Testis (tissue), 3 donors: ENCODE results near the gene CALHM1. TPM values are rescaled to one million over a fixed set of nuclear protein-coding genes. Genes with fewer than 3 reads are reported as not detected.

Source experiments
- DNase-seq: peaks from one replicate; pipeline ENCODE4 v3.0.0-alpha.2; 2019
- H3K27ac ChIP-seq, 2 donors: fragments of 200-600 bp; sonication (generic); one replicate each; pipeline ENCODE4 v1.5.1; 2019
- H3K27me3 ChIP-seq: fragments of 200-600 bp; sonication (generic); one replicate; pipeline ENCODE4 v1.5.1; 2019
- H3K36me3 ChIP-seq: fragments of 200-600 bp; sonication (generic); one replicate; pipeline ENCODE4 v1.5.1; 2017; ENCODE audit warnings: low read depth; ENCODE audit errors: missing control alignments
- H3K4me1 ChIP-seq: fragments of 200-600 bp; sonication (generic); one replicate; pipeline ENCODE4 v1.5.1; 2019
- H3K4me3 ChIP-seq, 2 donors: fragments of 200-600 bp; sonication (generic); one replicate each; pipeline ENCODE4 v1.5.1; 2017 to 2019
- H3K9me3 ChIP-seq: fragments of 200-600 bp; sonication (generic); one replicate; pipeline ENCODE4 v1.5.1; 2017
- POLR2A ChIP-seq: fragments of 450-650 bp; IDR thresholded peaks from one replicate; pipeline ENCODE4 v1.6.1; 2017; ENCODE audit warnings: antibody characterized with exemption, mild to moderate bottlenecking, moderate library complexity
- WGBS, 2 donors: methylation state at CpG; one replicate each; pipeline ENCODE4 v1.1.5; 2018; 5-methylcytosine and 5-hydroxymethylcytosine counted together
- intact Hi-C: fragments of 100-400 bp; cut with DNase I; formaldehyde crosslinking; loops from one replicate; pipeline ENCODE4 v1.15.1; 2023; ENCODE audit warnings: low total_unique reads
- polyA plus RNA-seq: library from polyadenylated mRNA; stranded (reverse); fragments of 350-450 nt; fragmentation: Illumina TruSeq; extraction: RNeasy Lipid Tissue Mini Kit (QIAGEN cat#74804); gene quantifications from one replicate; pipeline ENCODE4 v1.2.3, GENCODE V29; 2014; ENCODE audit warnings: low read depth, low replicate concordance; ENCODE audit not compliant: insufficient read depth
- total RNA-seq, 2 donors: library from RNA; depleted of rRNA; stranded (reverse); fragments of >200 nt; gene quantifications; one replicate each; pipeline ENCODE4 v1.2.3, GENCODE V29; 2016
- TF ChIP-seq, protein P1 (sequence below), 3 experiments: fragments of 450-650 bp in 2 of 3; fragments of 200-600 bp in 1 of 3; sonication (generic) in 1 of 3; IDR thresholded peaks; one replicate each; pipeline ENCODE4 v1.5.1; 2016 to 2019; ENCODE audit warnings: antibody characterized with exemption in 3 of 3, mild to moderate bottlenecking in 2 of 3, moderate library complexity in 1 of 3

The CALHM1 gene
- total and polyA plus RNA-seq, 3 donors from 2014 or later, result 0.24 to 0.50 TPM; not detected in 1

DNA sequence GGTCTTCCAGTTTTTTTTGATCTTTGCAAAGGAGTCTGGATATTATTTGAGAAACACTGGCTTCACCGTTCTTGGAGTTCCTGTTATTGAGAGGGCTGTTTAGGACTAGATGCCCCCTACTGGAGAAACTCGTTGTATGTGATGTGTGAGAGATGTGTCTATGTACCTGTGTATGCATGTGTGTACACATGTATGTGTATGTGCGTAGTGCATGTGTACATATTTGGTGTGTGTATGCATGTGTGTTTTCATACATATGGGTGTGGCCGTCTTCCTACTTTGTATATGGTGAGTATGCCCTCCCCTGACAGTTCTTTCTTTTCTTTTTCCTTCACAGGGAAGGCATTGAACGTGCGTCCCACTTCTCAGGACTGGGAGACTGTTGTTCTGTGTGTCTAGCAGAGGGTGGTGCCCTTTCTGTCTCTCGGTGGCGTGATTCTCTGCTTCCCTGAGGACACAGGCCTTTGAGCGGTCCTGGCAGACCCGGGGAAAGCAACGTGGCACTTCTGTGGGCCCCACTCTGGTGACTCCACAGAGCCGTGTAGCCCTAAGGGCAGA lies 23.4 kb upstream of the CALHM1 start:
- WGBS, 2 donors, result 58 to 72% methylated on average over 12 of the region's 12 CpGs
- H3K4me1 ChIP-seq, result peaks cover 18% of the 10 kb centered on the region
- no peaks in the 10 kb centered on the region for H3K27me3 ChIP-seq
- no peaks in the 10 kb centered on the region for H3K9me3 ChIP-seq
- no peak overlapping the region for H3K4me3 ChIP-seq
- H3K27ac ChIP-seq, result no peak overlapping the region
- no peak for TF ChIP-seq POLR2A
- TF ChIP-seq, protein P1, sequence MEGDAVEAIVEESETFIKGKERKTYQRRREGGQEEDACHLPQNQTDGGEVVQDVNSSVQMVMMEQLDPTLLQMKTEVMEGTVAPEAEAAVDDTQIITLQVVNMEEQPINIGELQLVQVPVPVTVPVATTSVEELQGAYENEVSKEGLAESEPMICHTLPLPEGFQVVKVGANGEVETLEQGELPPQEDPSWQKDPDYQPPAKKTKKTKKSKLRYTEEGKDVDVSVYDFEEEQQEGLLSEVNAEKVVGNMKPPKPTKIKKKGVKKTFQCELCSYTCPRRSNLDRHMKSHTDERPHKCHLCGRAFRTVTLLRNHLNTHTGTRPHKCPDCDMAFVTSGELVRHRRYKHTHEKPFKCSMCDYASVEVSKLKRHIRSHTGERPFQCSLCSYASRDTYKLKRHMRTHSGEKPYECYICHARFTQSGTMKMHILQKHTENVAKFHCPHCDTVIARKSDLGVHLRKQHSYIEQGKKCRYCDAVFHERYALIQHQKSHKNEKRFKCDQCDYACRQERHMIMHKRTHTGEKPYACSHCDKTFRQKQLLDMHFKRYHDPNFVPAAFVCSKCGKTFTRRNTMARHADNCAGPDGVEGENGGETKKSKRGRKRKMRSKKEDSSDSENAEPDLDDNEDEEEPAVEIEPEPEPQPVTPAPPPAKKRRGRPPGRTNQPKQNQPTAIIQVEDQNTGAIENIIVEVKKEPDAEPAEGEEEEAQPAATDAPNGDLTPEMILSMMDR (IDR thresholded peaks at IDR 0.05), result peak; percentile 55 to 72 (median 63)
- DNase-seq, result peak; percentile 59
- H3K36me3 ChIP-seq, result no peaks in the 10 kb centered on the region
- intact Hi-C loops, result loop anchor here (2.0 kb wide), 1 partner anchor 65 kb away; no protein-coding TSS in a partner anchor

DNA sequence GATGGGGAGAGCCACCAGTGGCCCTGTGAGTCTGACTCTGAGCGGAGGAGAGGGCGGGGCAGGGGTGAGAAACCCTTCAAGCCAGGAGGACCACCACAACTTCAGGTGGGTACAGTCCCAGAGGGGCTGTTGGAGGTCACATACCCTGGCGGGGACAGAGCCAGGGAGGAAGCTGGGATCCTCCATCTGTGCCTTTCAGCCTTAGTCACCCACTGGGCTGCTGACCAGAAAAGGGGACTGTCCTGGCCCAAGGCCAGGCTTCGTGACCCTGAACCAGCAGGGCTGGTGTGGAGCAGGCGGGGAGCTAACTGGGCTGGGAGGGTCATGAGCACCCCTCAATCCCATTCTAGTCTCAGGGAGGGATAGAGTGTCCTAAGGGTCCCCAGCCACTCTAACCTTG lies 21.8 kb upstream of the CALHM1 start:
- 58 to 64% methylated on average over 5 of the region's 5 CpGs for WGBS, 2 donors
- peaks cover 18% of the 10 kb centered on the region for H3K4me1 ChIP-seq
- H3K9me3 ChIP-seq, result no peaks in the 10 kb centered on the region
- no peaks in the 10 kb centered on the region for H3K36me3 ChIP-seq
- peak overlapping the region in 1 of 2 donors; percentile 59 for H3K27ac ChIP-seq
- H3K4me3 ChIP-seq, result no peak overlapping the region
- intact Hi-C loops, result no loop called here
- TF ChIP-seq POLR2A, result no peak
- TF ChIP-seq, protein P1 (IDR thresholded peaks at IDR 0.05), result no peak
- DNase-seq, result no peak
- no peaks in the 10 kb centered on the region for H3K27me3 ChIP-seq

DNA sequence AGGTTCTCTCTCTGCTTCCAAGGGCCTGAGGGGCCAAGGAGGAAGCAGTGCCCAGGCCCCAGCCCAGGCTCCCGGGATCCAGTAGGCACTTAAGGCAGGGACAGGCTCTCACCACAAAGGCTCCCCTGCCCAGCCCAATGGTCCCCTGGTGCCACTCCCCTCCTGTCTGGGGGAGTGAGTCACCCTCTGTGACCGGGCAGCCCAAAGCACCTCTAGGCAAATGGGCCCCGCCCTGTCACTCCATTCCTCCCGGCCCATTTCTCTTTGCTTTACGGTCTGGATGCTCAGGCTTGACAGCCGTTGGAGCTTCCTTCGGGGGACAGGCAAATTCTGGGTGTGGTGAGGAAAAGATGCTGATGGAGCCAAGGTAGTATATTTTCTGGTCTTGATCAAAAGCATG lies 20.4 kb upstream of the CALHM1 start, which contains the start of gene CALHM3:
CALHM3 (minus strand) TSS at position 106 of the 400 bp plus-strand sequence. CDS start 208 bp downstream, outside the sequence.
- intact Hi-C loops, result no loop called here
- 68 to 85% methylated on average over 5 to 7 of the region's 7 CpGs for WGBS, 2 donors

DNA sequence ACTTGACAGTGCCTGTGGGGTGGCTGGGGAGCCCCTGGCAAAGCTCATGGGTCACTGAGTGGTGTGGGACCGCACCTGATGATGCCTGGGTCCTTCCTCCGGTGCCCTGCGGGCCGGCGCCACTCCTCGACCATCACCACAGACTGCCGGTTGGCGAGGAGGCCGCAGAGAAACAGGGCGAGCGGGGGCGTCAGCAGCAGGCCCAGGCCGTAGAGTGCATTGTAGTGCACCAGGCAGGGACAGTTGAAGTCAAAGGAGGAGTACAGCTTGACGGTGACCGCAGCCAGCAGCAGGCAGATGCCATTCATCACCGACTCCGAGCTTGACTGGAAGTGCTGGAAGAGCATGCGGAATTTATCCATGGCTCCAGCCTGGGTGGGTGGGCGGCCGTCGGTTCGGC lies 20.0 kb upstream of the CALHM1 start:
- Histone ChIP-seq H3K36me3 (no peaks in the 10 kb centered on the region), H3K27me3 (no peaks in the 10 kb centered on the region), H3K9me3 (no peaks in the 10 kb centered on the region), H3K27ac (no peak overlapping the region), H3K4me3 (no peak overlapping the region), H3K4me1 (peaks cover 18% of the 10 kb centered on the region)
- WGBS, 2 donors, result 93 to 94% methylated on average over 11 to 22 of the region's 22 CpGs
- TF ChIP-seq, protein P1 (IDR thresholded peaks at IDR 0.05), result no peak
- TF ChIP-seq POLR2A, result no peak
- intact Hi-C loops, result no loop called here
- DNase-seq, result no peak

More for the DNA sequence above, 20.4 kb upstream of the CALHM1 start, which contains the start of gene CALHM3:
- Histone ChIP-seq H3K4me3 (no peak within 1 kb of the TSS), H3K4me1 (peaks cover 18% of the 10 kb centered on the region), H3K9me3 (no peaks in the 10 kb centered on the region), H3K27me3 (no peaks in the 10 kb centered on the region), H3K36me3 (no peaks in the 10 kb centered on the region), H3K27ac (no peak within 1 kb of the TSS)
- TF ChIP-seq, protein P1 (IDR thresholded peaks at IDR 0.05), result no peak
- no peak for TF ChIP-seq POLR2A
- no peak for DNase-seq
